CD8-positive, alpha-beta memory T cell (primary cell): ENCODE measurements around the gene GPC6. TPM values are rescaled to one million over a fixed set of nuclear protein-coding genes. Genes with fewer than 3 reads are reported as not detected.

Experiments used
- CTCF ChIA-PET: fragments of 350-600 bp; sonication (Branson Sonifier 250); formaldehyde crosslinking; loops from one replicate; lab custom pipeline; 2021; ENCODE audit warnings: antibody characterized with exemption; lab: Charles Lee
- POLR2A ChIA-PET: fragments of 350-600 bp; sonication (Branson Sonifier 250); formaldehyde crosslinking; loops from one replicate; lab custom pipeline; 2021; ENCODE audit warnings: antibody characterized with exemption; lab: Charles Lee
- DNase-seq, 5 donors: peaks; one replicate each; pipeline versions ENCODE4 v3.0.0 to v3.0.0-alpha.2; 2020 to 2022; ENCODE audit warnings: mixed read lengths in 1 of 5
- H3K27ac ChIP-seq: one replicate; pipeline ENCODE4 v1.7.0; 2013; ENCODE audit warnings: low read depth, mild to moderate bottlenecking, low read length, moderate library complexity
- H3K27me3 ChIP-seq: 2 replicates; pipeline ENCODE4 v1.7.0; 2013; ENCODE audit warnings: low read length, mild to moderate bottlenecking; ENCODE audit not compliant: insufficient read depth, poor library complexity, severe bottlenecking
- H3K36me3 ChIP-seq: 2 replicates; pipeline ENCODE4 v1.7.0; 2013; ENCODE audit warnings: mild to moderate bottlenecking, low read length, moderate library complexity; ENCODE audit not compliant: insufficient read depth
- H3K4me1 ChIP-seq: 2 replicates; pipeline ENCODE4 v1.7.0; 2013; ENCODE audit warnings: mild to moderate bottlenecking, low read length, moderate library complexity; ENCODE audit not compliant: insufficient read depth
- H3K4me3 ChIP-seq: 2 replicates; pipeline ENCODE4 v1.7.0; 2013; ENCODE audit warnings: mild to moderate bottlenecking, low read length
- H3K9me3 ChIP-seq: 2 replicates; pipeline ENCODE4 v1.7.0; 2013; ENCODE audit warnings: mild to moderate bottlenecking, low read length
- H3K27ac Mint-ChIP-seq, 8 donors: one replicate each; pipeline ENCODE4 v1.8.0; 2020 to 2021; ENCODE audit warnings: mixed read lengths in 8 of 8, mild to moderate bottlenecking in 6 of 8, inconsistent platforms in 3 of 8, moderate library complexity in 3 of 8
- H3K27me3 Mint-ChIP-seq, 2 donors: one replicate each; pipeline ENCODE4 v1.8.0; 2020 to 2021; ENCODE audit warnings: mixed read lengths in 2 of 2, mild to moderate bottlenecking in 1 of 2, moderate library complexity in 1 of 2
- H3K36me3 Mint-ChIP-seq, 3 donors: one replicate each; pipeline ENCODE4 v1.8.0; 2020 to 2021; ENCODE audit warnings: mixed read lengths in 3 of 3, inconsistent platforms in 1 of 3, mild to moderate bottlenecking in 1 of 3
- H3K4me1 Mint-ChIP-seq, 3 donors: one replicate each; pipeline ENCODE4 v1.8.0; 2020 to 2021; ENCODE audit warnings: mixed read lengths in 3 of 3, inconsistent platforms in 1 of 3, mild to moderate bottlenecking in 1 of 3
- H3K4me3 Mint-ChIP-seq, 7 donors: one replicate each; pipeline ENCODE4 v1.8.0; 2020 to 2021; ENCODE audit warnings: mixed read lengths in 7 of 7, mild to moderate bottlenecking in 6 of 7, moderate library complexity in 4 of 7, inconsistent platforms in 2 of 7
- H3K9me3 Mint-ChIP-seq, 5 donors: one replicate each; pipeline ENCODE4 v1.8.0; 2020 to 2022; ENCODE audit warnings: mixed read lengths in 5 of 5, mild to moderate bottlenecking in 3 of 5, moderate library complexity in 2 of 5, inconsistent platforms in 1 of 5
- polyA plus RNA-seq: library from polyadenylated mRNA; unstranded; fragments of 300-500 nt; fragmentation: Illumina TruSeq; gene quantifications from one replicate; pipeline ENCODE4 v1.2.3, GENCODE V29; 2021
- total RNA-seq, 2 experiments: library from RNA; stranded (reverse); gene quantifications; one replicate each; pipeline ENCODE4 v1.2.3, GENCODE V29; 2021

The GPC6 gene
- total and polyA plus RNA-seq, 3 experiments from 2014 or later: not detected

DNA sequence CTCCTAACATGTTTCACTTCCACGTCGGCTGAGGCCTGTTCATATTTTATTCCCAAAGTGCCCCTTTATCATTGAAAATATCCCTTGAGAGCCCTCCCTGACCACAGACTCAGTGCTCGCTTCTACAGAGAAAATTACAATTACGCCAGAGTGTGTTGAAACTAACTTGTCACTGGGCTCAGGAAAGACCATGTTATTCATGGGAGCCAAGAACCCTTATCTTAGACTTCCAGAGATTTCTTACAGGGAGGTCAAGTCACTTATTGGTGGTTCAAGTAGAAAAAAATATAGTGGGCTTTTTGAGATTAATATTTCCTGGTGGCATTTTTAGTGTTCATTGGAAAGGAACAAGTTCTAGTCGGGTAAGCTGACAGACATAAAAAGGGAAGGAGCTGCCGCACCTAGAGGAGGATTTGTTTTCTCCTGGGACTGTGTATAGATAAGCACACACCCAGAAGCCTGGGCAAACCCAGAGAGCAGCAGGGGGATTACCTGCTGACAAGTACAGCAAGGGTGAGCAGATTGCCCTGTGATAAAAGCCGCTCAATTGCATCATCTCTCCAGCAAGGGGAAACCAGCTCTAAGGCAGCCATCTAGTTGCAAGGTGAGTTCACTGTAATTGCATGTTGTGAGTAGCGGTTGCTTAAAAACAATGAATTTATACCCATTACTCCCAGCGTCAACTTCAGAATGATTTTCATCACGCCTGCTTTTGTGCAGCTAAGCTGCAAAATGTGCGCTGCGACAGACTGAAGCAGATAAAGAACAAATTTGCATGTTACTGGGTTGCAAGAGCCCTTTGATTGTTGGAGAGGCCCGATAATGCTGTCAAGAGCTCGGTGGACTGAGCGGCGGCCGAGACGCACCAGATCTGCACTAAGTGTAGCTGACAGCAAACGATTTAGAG lies 1206.7 kb downstream of the GPC6 start:
- Mint-ChIP-seq H3K27ac (no peak overlapping the region), H3K27me3 (peaks cover 0 to 8% of the 10 kb centered on the region in 2 donors), H3K9me3 (no peaks in the 10 kb centered on the region), H3K4me1 (no peaks in the 10 kb centered on the region), H3K4me3 (no peak overlapping the region), H3K36me3 (no peaks in the 10 kb centered on the region)
- ChIA-PET POLR2A (no interaction called here), CTCF (interaction anchor here (1.2 to 7.7 kb wide), 2 partner anchors 172 to 184 kb away, joined by 3 to 161 read pairs; no protein-coding TSS in a partner anchor)
- Histone ChIP-seq H3K4me1 (no peaks in the 10 kb centered on the region), H3K36me3 (no peaks in the 10 kb centered on the region), H3K27ac (no peak overlapping the region), H3K4me3 (no peak overlapping the region), H3K9me3 (no peaks in the 10 kb centered on the region), H3K27me3 (no peaks in the 10 kb centered on the region)
- no peak for DNase-seq

DNA sequence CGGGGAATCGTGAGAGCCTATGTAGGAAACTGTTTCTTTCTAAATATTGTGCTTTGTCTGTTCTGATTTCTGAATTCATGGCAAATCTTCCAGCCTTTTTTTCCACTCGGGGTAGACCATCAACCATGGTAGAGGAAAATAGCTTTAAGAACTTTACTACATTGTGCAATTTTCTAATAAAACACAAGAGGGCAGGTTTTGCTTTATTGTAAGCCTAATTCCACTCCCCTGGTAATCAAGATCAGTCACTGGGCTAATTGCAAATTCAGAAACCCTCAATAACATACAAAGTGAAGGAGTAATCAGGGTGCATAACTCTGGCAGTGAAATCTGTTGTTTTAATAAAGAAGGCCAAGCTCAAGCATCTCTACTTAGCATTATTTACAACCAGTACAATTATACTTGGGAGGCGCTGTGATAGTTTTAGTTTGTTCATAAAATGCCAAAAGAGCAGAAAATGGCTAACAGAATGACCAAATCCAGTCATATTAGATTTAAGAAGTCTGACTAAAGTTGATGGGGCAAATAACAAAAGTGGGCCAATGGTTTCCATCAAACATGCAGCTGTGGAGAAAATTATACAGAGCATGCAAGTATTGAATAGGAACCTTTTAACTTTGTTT lies 1209.1 kb downstream of the GPC6 start:
- DNase-seq: peak in 2 of 5 donors; percentile 21 to 51
- no peak overlapping the region for H3K27ac ChIP-seq
- no peaks in the 10 kb centered on the region for H3K36me3 ChIP-seq
- H3K9me3 Mint-ChIP-seq: no peaks in the 10 kb centered on the region
- H3K27ac Mint-ChIP-seq: no peak overlapping the region
- no peaks in the 10 kb centered on the region for H3K9me3 ChIP-seq
- no peaks in the 10 kb centered on the region for H3K27me3 ChIP-seq
- ChIA-PET POLR2A (no interaction called here), CTCF (interaction anchor here (1.2 to 7.7 kb wide), 5 partner anchors 13 to 224 kb away, joined by 3 to 161 read pairs (median 3); no protein-coding TSS in a partner anchor)
- no peaks in the 10 kb centered on the region for H3K36me3 Mint-ChIP-seq
- H3K4me3 ChIP-seq: no peak overlapping the region
- H3K4me1 ChIP-seq: no peaks in the 10 kb centered on the region
- no peaks in the 10 kb centered on the region for H3K4me1 Mint-ChIP-seq
- peaks cover 0 to 3% of the 10 kb centered on the region in 2 donors for H3K27me3 Mint-ChIP-seq
- no peak overlapping the region for H3K4me3 Mint-ChIP-seq

DNA sequence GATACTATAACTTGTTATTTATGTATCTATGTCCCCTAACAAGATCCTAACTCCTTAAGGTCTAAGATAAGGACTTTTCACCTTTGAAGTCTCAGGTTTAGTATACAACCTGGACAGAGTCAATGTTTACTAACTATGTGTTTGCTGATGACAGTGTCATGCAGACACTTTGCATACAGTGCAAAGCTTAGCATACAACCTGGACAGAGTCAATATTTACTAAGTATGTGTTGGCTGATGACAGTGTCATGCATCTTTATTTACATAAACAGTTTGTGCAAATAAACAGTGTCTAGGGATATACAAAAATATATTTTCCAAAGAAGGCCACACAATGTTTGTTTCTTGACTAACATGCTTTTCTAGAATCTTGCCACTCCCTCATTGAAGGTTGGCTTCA lies 1218.2 kb downstream of the GPC6 start:
- no peak for DNase-seq
- CTCF ChIA-PET: no interaction called here
- H3K4me1 ChIP-seq: no peaks in the 10 kb centered on the region
- no peak overlapping the region for H3K27ac ChIP-seq
- peaks cover 4% of the 10 kb centered on the region for H3K27me3 ChIP-seq
- no peak overlapping the region for H3K4me3 ChIP-seq
- no peaks in the 10 kb centered on the region for H3K9me3 ChIP-seq
- Mint-ChIP-seq H3K4me3 (no peak overlapping the region), H3K36me3 (no peaks in the 10 kb centered on the region), H3K27me3 (peaks cover 2 to 20% of the 10 kb centered on the region in 2 donors), H3K9me3 (no peaks in the 10 kb centered on the region), H3K4me1 (no peaks in the 10 kb centered on the region), H3K27ac (no peak overlapping the region)
- H3K36me3 ChIP-seq: no peaks in the 10 kb centered on the region
- POLR2A ChIA-PET: no interaction called here

DNA sequence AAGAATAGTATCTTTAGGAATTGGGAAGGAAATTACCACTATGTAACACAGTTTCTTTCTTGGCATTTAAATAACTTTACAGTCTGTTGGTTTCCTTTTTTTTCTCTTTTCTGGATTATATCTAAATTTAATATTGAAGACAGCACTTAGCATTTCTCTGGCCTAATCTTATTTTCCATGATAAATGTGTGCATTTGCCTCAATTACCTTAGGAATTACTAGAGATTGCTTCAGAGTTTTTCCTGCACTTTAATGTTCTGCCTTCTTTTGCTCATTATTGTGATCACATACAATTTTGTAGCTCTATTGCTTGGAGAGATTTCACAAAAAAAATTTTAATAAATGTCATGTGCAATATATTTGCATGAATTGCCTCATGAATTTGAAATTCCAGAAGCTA lies 1227.7 kb downstream of the GPC6 start:
- H3K36me3 Mint-ChIP-seq: no peaks in the 10 kb centered on the region
- POLR2A ChIA-PET: no interaction called here
- no peaks in the 10 kb centered on the region for H3K4me1 ChIP-seq
- DNase-seq: no peak
- H3K9me3 ChIP-seq: no peaks in the 10 kb centered on the region
- no peaks in the 10 kb centered on the region for H3K9me3 Mint-ChIP-seq
- CTCF ChIA-PET: no interaction called here
- H3K27me3 ChIP-seq: no peaks in the 10 kb centered on the region
- H3K4me3 ChIP-seq: no peak overlapping the region
- H3K4me1 Mint-ChIP-seq: no peaks in the 10 kb centered on the region
- H3K27me3 Mint-ChIP-seq: peaks cover 2 to 4% of the 10 kb centered on the region in 2 donors
- H3K27ac ChIP-seq: no peak overlapping the region
- no peak overlapping the region for H3K27ac Mint-ChIP-seq
- no peak overlapping the region for H3K4me3 Mint-ChIP-seq
- no peaks in the 10 kb centered on the region for H3K36me3 ChIP-seq

- Histone ChIP-seq H3K27ac (no peak overlapping the region), H3K36me3 (no peaks in the 10 kb centered on the region), H3K9me3 (no peaks in the 10 kb centered on the region), H3K4me1 (no peaks in the 10 kb centered on the region), H3K4me3 (no peak overlapping the region), H3K27me3 (no peaks in the 10 kb centered on the region)
- no peak overlapping the region for H3K4me3 Mint-ChIP-seq
- CTCF ChIA-PET: no interaction called here
- POLR2A ChIA-PET: interaction anchor here (0.6 kb wide), 1 partner anchor 147 kb away, joined by 3 read pairs; no protein-coding TSS in a partner anchor
- peaks cover 2 to 4% of the 10 kb centered on the region in 2 donors for H3K27me3 Mint-ChIP-seq
- H3K27ac Mint-ChIP-seq: no peak overlapping the region
- H3K9me3 Mint-ChIP-seq: no peaks in the 10 kb centered on the region
- DNase-seq: no peak
- H3K36me3 Mint-ChIP-seq: no peaks in the 10 kb centered on the region
- no peaks in the 10 kb centered on the region for H3K4me1 Mint-ChIP-seq
Measured at GRCh38 chr13:94454906-94455305, 1228.3 kb downstream of the GPC6 start.

GRCh38 chr13:94455414-94455813 lies 1228.8 kb downstream of the GPC6 start:
- Histone ChIP-seq H3K4me3 (no peak overlapping the region), H3K27ac (no peak overlapping the region), H3K4me1 (no peaks in the 10 kb centered on the region), H3K27me3 (no peaks in the 10 kb centered on the region), H3K36me3 (no peaks in the 10 kb centered on the region), H3K9me3 (no peaks in the 10 kb centered on the region)
- Mint-ChIP-seq H3K36me3 (no peaks in the 10 kb centered on the region), H3K27ac (no peak overlapping the region), H3K27me3 (peaks cover 0 to 4% of the 10 kb centered on the region in 2 donors), H3K9me3 (no peaks in the 10 kb centered on the region), H3K4me3 (no peak overlapping the region), H3K4me1 (no peaks in the 10 kb centered on the region)
- POLR2A ChIA-PET: interaction anchor here (0.6 kb wide), 1 partner anchor 147 kb away, joined by 3 read pairs; no protein-coding TSS in a partner anchor
- CTCF ChIA-PET: no interaction called here
- DNase-seq: no peak
